Panc1 (cell line): Measurements from ENCODE around the gene ETFA. TPM values are rescaled to one million over a fixed set of nuclear protein-coding genes. Genes with fewer than 3 reads are reported as not detected.

ENCODE experiments used
- ATAC-seq: fragments of 200-7000 bp; cut with Tn5 transposase; 2 replicates; pipeline ENCODE4 v1.9.1; 2020; ENCODE audit warnings: mild to moderate bottlenecking, moderate library complexity
- BruUV-seq: library from RNA; stranded (reverse); fragments of 400-500 nt; replicated peaks from 2 replicates; lab custom pipeline; 2021; lab: Mats Ljungman, UMichigan
- CTCF ChIA-PET: fragments of 300-600 bp; sonication (Branson Sonifier 250); formaldehyde crosslinking; loops from one replicate; lab custom pipeline; 2022; ENCODE audit warnings: antibody characterized with exemption; lab: Charles Lee
- POLR2A ChIA-PET: fragments of 300-600 bp; sonication (Branson Sonifier 250); formaldehyde crosslinking; loops from one replicate; lab custom pipeline; 2022; ENCODE audit warnings: antibody characterized with exemption; lab: Charles Lee
- DNase-seq: peaks from one replicate; pipeline ENCODE4 v3.0.0-alpha.2; 2010; ENCODE audit warnings: low read depth, low spot score
- H3K27ac ChIP-seq: 2 replicates; pipeline ENCODE4 v1.5.1; 2011; ENCODE audit warnings: mild to moderate bottlenecking, low read length, inconsistent platforms
- H3K27me3 ChIP-seq: fragments of 200-500 bp; sonication (Bioruptor generic); 2 replicates; pipeline ENCODE4 v1.6.0; 2014; ENCODE audit warnings: low read length, inconsistent platforms; ENCODE audit not compliant: control insufficient read depth, insufficient read depth
- H3K36me3 ChIP-seq: fragments of 200-500 bp; sonication (Bioruptor generic); 2 replicates; pipeline ENCODE4 v1.5.1; 2014; ENCODE audit warnings: inconsistent platforms, mild to moderate bottlenecking, low read length, moderate library complexity; ENCODE audit not compliant: control insufficient read depth, insufficient read depth
- H3K4me1 ChIP-seq: 2 replicates; pipeline ENCODE4 v1.5.1; 2011; ENCODE audit warnings: inconsistent platforms, mild to moderate bottlenecking, low read length, moderate library complexity; ENCODE audit not compliant: control insufficient read depth, insufficient read depth
- H3K4me3 ChIP-seq, 2 experiments: 2 replicates each; pipeline ENCODE4 v1.5.1; 2011 to 2012; ENCODE audit warnings: low read depth in 2 of 2, low read length in 2 of 2, mild to moderate bottlenecking in 2 of 2, inconsistent platforms in 1 of 2, moderate library complexity in 1 of 2
- H3K9me3 ChIP-seq: fragments of 200-500 bp; sonication (Bioruptor generic); 2 replicates; pipeline ENCODE4 v1.5.1; 2014; ENCODE audit warnings: low read depth, mild to moderate bottlenecking, inconsistent platforms, low read length, moderate library complexity; ENCODE audit not compliant: control insufficient read depth, insufficient read depth
- POLR2AphosphoS5 ChIP-seq: IDR thresholded peaks from 2 replicates; pipeline ENCODE4 v1.6.1; 2012; ENCODE audit warnings: mild to moderate bottlenecking, low read depth, low read length, moderate library complexity
- REST ChIP-seq, 2 experiments: IDR thresholded peaks; 2 replicates each; pipeline ENCODE4 v1.6.1; 2011 to 2012; ENCODE audit warnings: low read depth in 2 of 2, control low read depth in 1 of 2, low read length in 1 of 2, mild to moderate bottlenecking in 1 of 2, moderate library complexity in 1 of 2; ENCODE audit not compliant: insufficient read depth in 1 of 2
- SIN3A ChIP-seq: IDR thresholded peaks from 2 replicates; pipeline ENCODE4 v1.6.1; 2012; ENCODE audit warnings: low read depth, mild to moderate bottlenecking, low read length, moderate library complexity, borderline replicate concordance; ENCODE audit not compliant: insufficient read depth
- TCF7L2 ChIP-seq: IDR thresholded peaks from 2 replicates; pipeline ENCODE4 v1.6.1; 2011; ENCODE audit warnings: mild to moderate bottlenecking, low read depth, low read length, inconsistent platforms
- in situ Hi-C: cut with HindIII; loops from 2 replicates; pipeline ENCODE4 v1.10.0; 2016; ENCODE audit warnings: low sequenced_read_pairs, low pct_unique_long_range_greater_than_20kb
- intact Hi-C: fragments of 100-400 bp; cut with micrococcal nuclease; formaldehyde crosslinking; loops from one replicate; pipeline ENCODE4 v1.10.0; 2022; ENCODE audit not compliant: unreplicated experiment
- total RNA-seq: library from RNA; stranded (reverse); gene quantifications from one replicate; pipeline ENCODE4 v1.2.1, GENCODE V29; 2021; ENCODE audit not compliant: unreplicated experiment
- TF ChIP-seq, protein P1 (sequence below): fragments of 450-650 bp; IDR thresholded peaks from 2 replicates; pipeline ENCODE4 v1.5.1; 2017; ENCODE audit warnings: mild to moderate bottlenecking

ETFA gene
- total RNA-seq, 1 experiment from 2014 or later, result 159 TPM

DNA sequence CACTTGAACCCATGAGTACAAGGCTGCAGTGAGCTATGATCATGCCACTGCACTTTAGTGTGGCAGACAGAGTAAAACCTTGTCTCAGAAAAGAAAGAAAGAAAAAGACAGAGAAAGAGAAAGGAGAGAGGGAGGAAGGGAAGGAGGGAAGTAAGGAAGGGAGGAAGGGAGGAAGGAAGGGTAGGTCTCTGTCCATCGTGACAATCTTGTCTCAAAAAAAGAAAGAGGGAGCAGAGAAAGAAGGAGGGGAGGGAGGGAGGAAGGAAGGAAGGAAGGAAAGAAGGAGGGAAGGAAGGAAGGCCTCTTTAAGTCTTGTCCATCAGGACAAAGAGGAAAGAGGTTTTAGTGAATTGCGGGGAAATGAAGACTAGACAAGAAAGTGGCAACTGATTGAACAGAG lies 122.2 kb downstream of the ETFA start:
- in situ Hi-C loops (no loop called here), intact Hi-C loops (no loop called here)
- DNase-seq, result no peak
- H3K27me3 ChIP-seq, result no peaks in the 10 kb centered on the region
- ChIA-PET CTCF (no interaction called here), POLR2A (no interaction called here)
- TF ChIP-seq TCF7L2, result no peak
- TF ChIP-seq POLR2AphosphoS5, result no peak
- TF ChIP-seq REST (IDR thresholded peaks at IDR 0.05; ENCODE audit: insufficient read depth in 1 of 2, low read depth in 2 of 2, low read length in 1 of 2), result no peak
- TF ChIP-seq SIN3A, result no peak
- TF ChIP-seq, protein P1, sequence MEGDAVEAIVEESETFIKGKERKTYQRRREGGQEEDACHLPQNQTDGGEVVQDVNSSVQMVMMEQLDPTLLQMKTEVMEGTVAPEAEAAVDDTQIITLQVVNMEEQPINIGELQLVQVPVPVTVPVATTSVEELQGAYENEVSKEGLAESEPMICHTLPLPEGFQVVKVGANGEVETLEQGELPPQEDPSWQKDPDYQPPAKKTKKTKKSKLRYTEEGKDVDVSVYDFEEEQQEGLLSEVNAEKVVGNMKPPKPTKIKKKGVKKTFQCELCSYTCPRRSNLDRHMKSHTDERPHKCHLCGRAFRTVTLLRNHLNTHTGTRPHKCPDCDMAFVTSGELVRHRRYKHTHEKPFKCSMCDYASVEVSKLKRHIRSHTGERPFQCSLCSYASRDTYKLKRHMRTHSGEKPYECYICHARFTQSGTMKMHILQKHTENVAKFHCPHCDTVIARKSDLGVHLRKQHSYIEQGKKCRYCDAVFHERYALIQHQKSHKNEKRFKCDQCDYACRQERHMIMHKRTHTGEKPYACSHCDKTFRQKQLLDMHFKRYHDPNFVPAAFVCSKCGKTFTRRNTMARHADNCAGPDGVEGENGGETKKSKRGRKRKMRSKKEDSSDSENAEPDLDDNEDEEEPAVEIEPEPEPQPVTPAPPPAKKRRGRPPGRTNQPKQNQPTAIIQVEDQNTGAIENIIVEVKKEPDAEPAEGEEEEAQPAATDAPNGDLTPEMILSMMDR, result no peak
- no peak overlapping the region for H3K4me3 ChIP-seq
- no TSS peak for BruUV-seq
- no peaks in the 10 kb centered on the region for H3K36me3 ChIP-seq
- no peak overlapping the region for H3K27ac ChIP-seq
- no peak for ATAC-seq
- no peaks in the 10 kb centered on the region for H3K9me3 ChIP-seq
- peaks cover 15% of the 10 kb centered on the region for H3K4me1 ChIP-seq

DNA sequence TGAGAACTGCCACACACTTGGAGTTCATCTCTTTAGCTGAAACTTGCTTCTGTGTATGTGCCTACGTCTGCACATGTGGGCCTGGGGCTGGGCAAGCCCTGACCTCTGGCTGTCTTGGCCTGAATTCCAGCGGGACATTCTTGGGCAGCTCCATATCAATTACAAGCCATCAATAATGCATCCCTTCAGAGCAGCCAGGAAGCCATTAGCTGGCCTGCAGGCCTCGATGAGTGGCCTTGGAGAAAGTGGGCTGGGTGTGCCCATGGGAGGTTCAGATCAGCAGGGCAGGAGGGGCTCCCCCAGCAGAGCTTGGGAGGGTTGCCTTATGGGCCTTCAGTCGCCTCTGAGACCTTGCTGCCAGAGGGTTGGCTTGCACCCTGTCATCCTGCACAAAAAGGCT lies 124.1 kb downstream of the ETFA start:
- TF ChIP-seq, protein P1, result no peak
- TF ChIP-seq REST (IDR thresholded peaks at IDR 0.05; ENCODE audit: insufficient read depth in 1 of 2, low read depth in 2 of 2, low read length in 1 of 2), result no peak
- TF ChIP-seq POLR2AphosphoS5, result no peak
- no peak for TF ChIP-seq TCF7L2
- no peak for TF ChIP-seq SIN3A
- Histone ChIP-seq H3K4me1 (peaks cover 15% of the 10 kb centered on the region), H3K27ac (no peak overlapping the region), H3K9me3 (no peaks in the 10 kb centered on the region), H3K4me3 (no peak overlapping the region), H3K36me3 (no peaks in the 10 kb centered on the region), H3K27me3 (no peaks in the 10 kb centered on the region)
- in situ Hi-C loops, result no loop called here
- no peak for ATAC-seq
- intact Hi-C loops, result no loop called here
- ChIA-PET CTCF (no interaction called here), POLR2A (no interaction called here)
- no TSS peak for BruUV-seq
- DNase-seq, result no peak
